ENCODE data around the gene TRAF3.

DNA sequence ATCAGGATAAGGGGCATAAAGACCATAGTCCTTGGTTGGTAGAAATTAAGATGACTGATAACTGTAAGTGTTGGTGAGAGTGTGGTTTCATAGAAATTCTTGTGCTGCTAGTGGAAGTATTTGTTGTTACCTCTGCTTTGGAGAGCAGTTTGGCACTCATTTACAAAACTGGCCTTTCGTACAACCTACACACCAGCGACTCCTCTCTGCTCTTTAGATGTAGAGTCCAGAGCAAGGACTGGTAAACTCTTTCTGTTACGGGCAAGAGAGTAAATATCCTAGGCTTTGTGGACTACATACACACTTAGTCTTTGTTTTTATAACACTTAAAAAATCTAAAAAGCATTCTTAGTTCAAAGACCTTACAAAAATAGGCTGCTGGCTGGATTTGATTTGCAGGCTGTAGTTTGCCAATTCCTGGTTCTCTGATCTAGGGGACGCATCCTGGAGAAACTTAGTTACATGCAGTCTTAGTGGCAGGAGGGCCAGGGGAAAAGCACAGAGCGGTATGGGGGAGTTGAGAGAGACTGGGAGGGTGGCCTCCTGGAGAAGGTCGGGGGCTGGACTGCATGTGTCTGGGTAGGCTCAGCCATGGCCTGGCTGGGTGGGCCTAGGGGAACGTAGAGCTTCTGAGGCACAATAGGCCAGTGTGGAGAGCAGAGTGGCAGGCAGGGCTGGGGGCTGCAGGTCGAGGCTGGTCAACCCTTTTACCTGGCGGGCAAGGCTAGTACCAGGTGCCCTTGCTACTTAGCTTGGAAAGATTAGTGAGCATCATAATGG, 89.9 kb downstream of the TRAF3 start:
- TF ChIP-seq, protein P1, sequence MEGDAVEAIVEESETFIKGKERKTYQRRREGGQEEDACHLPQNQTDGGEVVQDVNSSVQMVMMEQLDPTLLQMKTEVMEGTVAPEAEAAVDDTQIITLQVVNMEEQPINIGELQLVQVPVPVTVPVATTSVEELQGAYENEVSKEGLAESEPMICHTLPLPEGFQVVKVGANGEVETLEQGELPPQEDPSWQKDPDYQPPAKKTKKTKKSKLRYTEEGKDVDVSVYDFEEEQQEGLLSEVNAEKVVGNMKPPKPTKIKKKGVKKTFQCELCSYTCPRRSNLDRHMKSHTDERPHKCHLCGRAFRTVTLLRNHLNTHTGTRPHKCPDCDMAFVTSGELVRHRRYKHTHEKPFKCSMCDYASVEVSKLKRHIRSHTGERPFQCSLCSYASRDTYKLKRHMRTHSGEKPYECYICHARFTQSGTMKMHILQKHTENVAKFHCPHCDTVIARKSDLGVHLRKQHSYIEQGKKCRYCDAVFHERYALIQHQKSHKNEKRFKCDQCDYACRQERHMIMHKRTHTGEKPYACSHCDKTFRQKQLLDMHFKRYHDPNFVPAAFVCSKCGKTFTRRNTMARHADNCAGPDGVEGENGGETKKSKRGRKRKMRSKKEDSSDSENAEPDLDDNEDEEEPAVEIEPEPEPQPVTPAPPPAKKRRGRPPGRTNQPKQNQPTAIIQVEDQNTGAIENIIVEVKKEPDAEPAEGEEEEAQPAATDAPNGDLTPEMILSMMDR (IDR thresholded peaks at IDR 0.05), result no peak
- TF ChIP-seq, protein P2, sequence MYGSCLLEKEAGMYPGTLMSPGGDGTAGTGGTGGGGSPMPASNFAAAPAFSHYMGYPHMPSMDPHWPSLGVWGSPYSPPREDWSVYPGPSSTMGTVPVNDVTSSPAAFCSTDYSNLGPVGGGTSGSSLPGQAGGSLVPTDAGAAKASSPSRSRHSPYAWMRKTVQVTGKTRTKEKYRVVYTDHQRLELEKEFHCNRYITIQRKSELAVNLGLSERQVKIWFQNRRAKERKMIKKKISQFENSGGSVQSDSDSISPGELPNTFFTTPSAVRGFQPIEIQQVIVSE (CRISPR knock-in tag; IDR thresholded peaks at IDR 0.05; ENCODE audit: borderline replicate concordance), result no peak
- TF ChIP-seq CBFB (CRISPR knock-in tag; IDR thresholded peaks at IDR 0.05; ENCODE audit: low read depth) (no peak), NFE2L1 (CRISPR knock-in tag; IDR thresholded peaks at IDR 0.05) (no peak), ZNF232 (CRISPR knock-in tag; IDR thresholded peaks at IDR 0.05) (no peak), ETV6 (CRISPR knock-in tag; IDR thresholded peaks at IDR 0.05) (no peak), SP1 (CRISPR knock-in tag; conservative IDR thresholded peaks at IDR 0.05) (no peak), TEAD1 (CRISPR knock-in tag; IDR thresholded peaks at IDR 0.05) (no peak)
- TF ChIP-seq, protein P3, sequence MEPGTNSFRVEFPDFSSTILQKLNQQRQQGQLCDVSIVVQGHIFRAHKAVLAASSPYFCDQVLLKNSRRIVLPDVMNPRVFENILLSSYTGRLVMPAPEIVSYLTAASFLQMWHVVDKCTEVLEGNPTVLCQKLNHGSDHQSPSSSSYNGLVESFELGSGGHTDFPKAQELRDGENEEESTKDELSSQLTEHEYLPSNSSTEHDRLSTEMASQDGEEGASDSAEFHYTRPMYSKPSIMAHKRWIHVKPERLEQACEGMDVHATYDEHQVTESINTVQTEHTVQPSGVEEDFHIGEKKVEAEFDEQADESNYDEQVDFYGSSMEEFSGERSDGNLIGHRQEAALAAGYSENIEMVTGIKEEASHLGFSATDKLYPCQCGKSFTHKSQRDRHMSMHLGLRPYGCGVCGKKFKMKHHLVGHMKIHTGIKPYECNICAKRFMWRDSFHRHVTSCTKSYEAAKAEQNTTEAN (CRISPR knock-in tag; IDR thresholded peaks at IDR 0.05), result no peak
- TF ChIP-seq, protein P4, sequence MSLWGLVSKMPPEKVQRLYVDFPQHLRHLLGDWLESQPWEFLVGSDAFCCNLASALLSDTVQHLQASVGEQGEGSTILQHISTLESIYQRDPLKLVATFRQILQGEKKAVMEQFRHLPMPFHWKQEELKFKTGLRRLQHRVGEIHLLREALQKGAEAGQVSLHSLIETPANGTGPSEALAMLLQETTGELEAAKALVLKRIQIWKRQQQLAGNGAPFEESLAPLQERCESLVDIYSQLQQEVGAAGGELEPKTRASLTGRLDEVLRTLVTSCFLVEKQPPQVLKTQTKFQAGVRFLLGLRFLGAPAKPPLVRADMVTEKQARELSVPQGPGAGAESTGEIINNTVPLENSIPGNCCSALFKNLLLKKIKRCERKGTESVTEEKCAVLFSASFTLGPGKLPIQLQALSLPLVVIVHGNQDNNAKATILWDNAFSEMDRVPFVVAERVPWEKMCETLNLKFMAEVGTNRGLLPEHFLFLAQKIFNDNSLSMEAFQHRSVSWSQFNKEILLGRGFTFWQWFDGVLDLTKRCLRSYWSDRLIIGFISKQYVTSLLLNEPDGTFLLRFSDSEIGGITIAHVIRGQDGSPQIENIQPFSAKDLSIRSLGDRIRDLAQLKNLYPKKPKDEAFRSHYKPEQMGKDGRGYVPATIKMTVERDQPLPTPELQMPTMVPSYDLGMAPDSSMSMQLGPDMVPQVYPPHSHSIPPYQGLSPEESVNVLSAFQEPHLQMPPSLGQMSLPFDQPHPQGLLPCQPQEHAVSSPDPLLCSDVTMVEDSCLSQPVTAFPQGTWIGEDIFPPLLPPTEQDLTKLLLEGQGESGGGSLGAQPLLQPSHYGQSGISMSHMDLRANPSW (CRISPR knock-in tag; conservative IDR thresholded peaks at IDR 0.05; ENCODE audit: low read depth), result no peak
- TF ChIP-seq, protein P5, sequence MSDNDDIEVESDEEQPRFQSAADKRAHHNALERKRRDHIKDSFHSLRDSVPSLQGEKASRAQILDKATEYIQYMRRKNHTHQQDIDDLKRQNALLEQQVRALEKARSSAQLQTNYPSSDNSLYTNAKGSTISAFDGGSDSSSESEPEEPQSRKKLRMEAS (CRISPR knock-in tag; IDR thresholded peaks at IDR 0.05), result no peak
- TF ChIP-seq, protein P6, sequence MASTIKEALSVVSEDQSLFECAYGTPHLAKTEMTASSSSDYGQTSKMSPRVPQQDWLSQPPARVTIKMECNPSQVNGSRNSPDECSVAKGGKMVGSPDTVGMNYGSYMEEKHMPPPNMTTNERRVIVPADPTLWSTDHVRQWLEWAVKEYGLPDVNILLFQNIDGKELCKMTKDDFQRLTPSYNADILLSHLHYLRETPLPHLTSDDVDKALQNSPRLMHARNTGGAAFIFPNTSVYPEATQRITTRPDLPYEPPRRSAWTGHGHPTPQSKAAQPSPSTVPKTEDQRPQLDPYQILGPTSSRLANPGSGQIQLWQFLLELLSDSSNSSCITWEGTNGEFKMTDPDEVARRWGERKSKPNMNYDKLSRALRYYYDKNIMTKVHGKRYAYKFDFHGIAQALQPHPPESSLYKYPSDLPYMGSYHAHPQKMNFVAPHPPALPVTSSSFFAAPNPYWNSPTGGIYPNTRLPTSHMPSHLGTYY (CRISPR knock-in tag; IDR thresholded peaks at IDR 0.05), result no peak

Data from WTC11 (cell line).